A673 (cell line): ENCODE data around the gene UBE2R2. TPM values are rescaled to one million over a fixed set of nuclear protein-coding genes. Genes with fewer than 3 reads are reported as not detected.
A peak's percentile ranks its signal among the peaks of the same experiment; 100 is the strongest.
"Not testable (repeated sequence)": the region's sequence is repeated elsewhere in the genome, so short reads cannot be mapped to it uniquely, and the experiment has no call there.

Experiments used
- BruUV-seq: library from RNA; stranded (reverse); fragments of 400-500 nt; replicated peaks from 2 replicates; lab custom pipeline; 2021; lab: Mats Ljungman, UMichigan
- CTCF ChIA-PET: fragments of 300-600 bp; sonication (Branson Sonifier 250); formaldehyde crosslinking; loops from one replicate; lab custom pipeline; 2022; ENCODE audit warnings: antibody characterized with exemption; lab: Charles Lee
- POLR2A ChIA-PET: fragments of 300-600 bp; sonication (Branson Sonifier 250); formaldehyde crosslinking; loops from one replicate; lab custom pipeline; 2022; ENCODE audit warnings: antibody characterized with exemption; ENCODE audit not compliant: low non-redundant PET; lab: Charles Lee
- DNase-seq: peaks from one replicate; pipeline ENCODE4 v3.0.0-alpha.2; 2015; ENCODE audit warnings: low spot score
- H3K27ac ChIP-seq: fragments of 200-600 bp; sonication (generic); 2 replicates; pipeline ENCODE4 v1.5.1; 2016; ENCODE audit warnings: mixed run types, low read depth, mild to moderate bottlenecking, mixed read lengths, antibody characterized with exemption, low read length; ENCODE audit not compliant: poor library complexity, severe bottlenecking
- H3K27me3 ChIP-seq: fragments of 200-600 bp; sonication (generic); replicated peaks from 2 replicates; pipeline ENCODE4 v1.6.1; 2017; ENCODE audit warnings: mixed run types, low read depth, mild to moderate bottlenecking, mixed read lengths, antibody characterized with exemption, low read length; ENCODE audit not compliant: insufficient read depth, poor library complexity
- H3K36me3 ChIP-seq: fragments of 200-600 bp; sonication (generic); 2 replicates; pipeline ENCODE4 v1.6.1; 2016; ENCODE audit warnings: mixed run types, mild to moderate bottlenecking, mixed read lengths, antibody characterized with exemption, low read length; ENCODE audit not compliant: insufficient read depth, poor library complexity, severe bottlenecking
- H3K4me1 ChIP-seq: fragments of 200-600 bp; sonication (generic); 2 replicates; pipeline ENCODE4 v1.6.1; 2017; ENCODE audit warnings: mixed run types, mild to moderate bottlenecking, mixed read lengths, antibody characterized with exemption, low read length; ENCODE audit not compliant: insufficient read depth, poor library complexity, severe bottlenecking
- H3K4me3 ChIP-seq: fragments of 200-600 bp; sonication (generic); 2 replicates; pipeline ENCODE4 v1.5.1; 2016; ENCODE audit warnings: low read depth, mixed run types, mild to moderate bottlenecking, mixed read lengths, low read length; ENCODE audit not compliant: poor library complexity, severe bottlenecking
- H3K9me3 ChIP-seq: fragments of 200-600 bp; sonication (generic); 2 replicates; pipeline ENCODE4 v1.6.1; 2016; ENCODE audit warnings: mixed run types, low read depth, mild to moderate bottlenecking, mixed read lengths, antibody characterized with exemption, low read length; ENCODE audit not compliant: poor library complexity, severe bottlenecking
- EZH2 ChIP-seq: fragments of 200-600 bp; sonication (generic); IDR thresholded peaks from 2 replicates; pipeline ENCODE4 v1.6.1; 2017; ENCODE audit warnings: borderline replicate concordance, low read depth, mild to moderate bottlenecking, mixed read lengths, antibody characterized with exemption, low read length; ENCODE audit not compliant: poor library complexity, severe bottlenecking
- intact Hi-C: fragments of 100-400 bp; cut with micrococcal nuclease; formaldehyde crosslinking; loops from one replicate; pipeline ENCODE4 v1.10.0; 2022; ENCODE audit not compliant: unreplicated experiment
- total RNA-seq: library from RNA; stranded (reverse); gene quantifications from 2 replicates; pipeline ENCODE4 v1.2.3, GENCODE V29; 2021
- TF ChIP-seq, protein P1 (sequence below): fragments of 300-800, 200-600 bp; sonication (generic); conservative IDR thresholded peaks from 2 replicates; pipeline ENCODE4 v1.5.1; 2017; ENCODE audit warnings: low read depth, mild to moderate bottlenecking, antibody characterized with exemption, low read length, moderate library complexity, mixed read lengths

The UBE2R2 gene
- total RNA-seq, 1 experiment from 2014 or later = 49.2 TPM

DNA sequence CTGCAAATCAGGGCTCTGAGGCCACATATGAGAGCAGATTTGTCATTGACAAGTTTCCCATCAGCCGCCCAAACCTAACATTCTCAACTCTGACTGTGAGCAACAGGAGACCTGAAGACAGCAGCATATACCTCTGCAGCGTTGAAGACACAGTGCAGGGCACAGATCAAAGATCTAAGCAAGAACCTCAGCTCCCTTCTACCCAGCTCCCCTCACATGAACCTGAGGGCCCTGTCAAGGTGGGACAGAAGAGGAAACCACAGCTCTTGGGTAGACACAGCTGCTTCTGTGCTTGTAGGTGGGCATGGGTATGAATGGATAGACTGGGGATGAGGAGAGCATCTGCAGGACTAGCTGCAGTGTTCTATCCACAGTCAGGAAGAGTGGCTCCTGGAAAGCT is 30.3 kb upstream of the UBE2R2 start:
- no peak for TF ChIP-seq EZH2
- TF ChIP-seq, protein P1, sequence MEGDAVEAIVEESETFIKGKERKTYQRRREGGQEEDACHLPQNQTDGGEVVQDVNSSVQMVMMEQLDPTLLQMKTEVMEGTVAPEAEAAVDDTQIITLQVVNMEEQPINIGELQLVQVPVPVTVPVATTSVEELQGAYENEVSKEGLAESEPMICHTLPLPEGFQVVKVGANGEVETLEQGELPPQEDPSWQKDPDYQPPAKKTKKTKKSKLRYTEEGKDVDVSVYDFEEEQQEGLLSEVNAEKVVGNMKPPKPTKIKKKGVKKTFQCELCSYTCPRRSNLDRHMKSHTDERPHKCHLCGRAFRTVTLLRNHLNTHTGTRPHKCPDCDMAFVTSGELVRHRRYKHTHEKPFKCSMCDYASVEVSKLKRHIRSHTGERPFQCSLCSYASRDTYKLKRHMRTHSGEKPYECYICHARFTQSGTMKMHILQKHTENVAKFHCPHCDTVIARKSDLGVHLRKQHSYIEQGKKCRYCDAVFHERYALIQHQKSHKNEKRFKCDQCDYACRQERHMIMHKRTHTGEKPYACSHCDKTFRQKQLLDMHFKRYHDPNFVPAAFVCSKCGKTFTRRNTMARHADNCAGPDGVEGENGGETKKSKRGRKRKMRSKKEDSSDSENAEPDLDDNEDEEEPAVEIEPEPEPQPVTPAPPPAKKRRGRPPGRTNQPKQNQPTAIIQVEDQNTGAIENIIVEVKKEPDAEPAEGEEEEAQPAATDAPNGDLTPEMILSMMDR = no peak
- intact Hi-C loops = no loop called here
- H3K4me1 ChIP-seq = no peaks in the 10 kb centered on the region
- no peaks in the 10 kb centered on the region for H3K9me3 ChIP-seq
- no peaks in the 10 kb centered on the region for H3K27me3 ChIP-seq
- no peaks in the 10 kb centered on the region for H3K36me3 ChIP-seq
- POLR2A ChIA-PET = no interaction called here
- no peak for DNase-seq
- CTCF ChIA-PET = no interaction called here
- H3K27ac ChIP-seq = no peak overlapping the region
- BruUV-seq = no TSS peak
- no peak overlapping the region for H3K4me3 ChIP-seq

DNA sequence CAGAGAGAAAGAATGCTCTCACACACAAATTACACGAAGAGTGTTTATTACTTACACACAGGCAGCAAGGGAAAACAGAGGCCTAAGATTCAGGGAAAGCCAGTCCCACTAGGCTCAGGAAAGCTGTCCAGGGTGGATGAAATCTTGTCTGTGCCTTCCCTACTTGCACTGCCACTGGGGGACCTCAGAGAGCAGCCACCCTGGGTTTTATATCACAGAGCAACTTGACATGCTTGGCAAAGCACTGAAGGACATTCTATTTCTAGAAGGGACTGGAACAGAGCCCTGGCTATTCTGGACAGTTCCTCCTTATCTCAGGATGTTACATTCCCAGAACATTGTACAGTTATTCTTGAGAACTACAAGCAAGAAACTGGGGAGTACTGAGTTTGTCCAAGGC is 29.1 kb upstream of the UBE2R2 start:
- no peaks in the 10 kb centered on the region for H3K4me1 ChIP-seq
- no peak for DNase-seq
- no peak for TF ChIP-seq EZH2
- TF ChIP-seq, protein P1 = no peak
- POLR2A ChIA-PET = no interaction called here
- H3K27me3 ChIP-seq = no peaks in the 10 kb centered on the region
- H3K4me3 ChIP-seq = no peak overlapping the region
- H3K9me3 ChIP-seq = no peaks in the 10 kb centered on the region
- H3K36me3 ChIP-seq = no peaks in the 10 kb centered on the region
- no peak overlapping the region for H3K27ac ChIP-seq
- no TSS peak for BruUV-seq
- CTCF ChIA-PET = no interaction called here
- intact Hi-C loops = no loop called here

DNA sequence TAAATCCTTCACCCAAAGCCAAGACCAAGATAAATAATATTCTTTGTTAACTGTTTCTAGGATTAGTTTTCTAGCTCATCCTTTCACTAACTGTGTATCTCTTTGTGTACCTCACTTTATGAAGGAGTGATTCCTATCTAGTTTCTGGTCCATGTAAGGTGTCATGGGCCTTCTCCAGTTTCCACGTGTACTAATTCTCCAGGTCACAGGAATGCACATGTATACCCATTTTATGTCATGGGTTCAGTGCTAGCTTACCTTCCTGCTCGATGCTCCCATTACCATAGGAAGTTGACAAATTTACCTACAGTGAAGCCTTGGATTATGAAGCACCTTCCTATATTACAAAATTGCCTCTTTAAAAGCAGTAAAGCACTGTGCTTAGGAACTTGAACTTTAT is 27.5 kb upstream of the UBE2R2 start:
- H3K27ac ChIP-seq, BruUV-seq, H3K36me3 ChIP-seq, H3K9me3 ChIP-seq, DNase-seq, POLR2A ChIA-PET, H3K27me3 ChIP-seq, CTCF ChIA-PET, H3K4me3 ChIP-seq, intact Hi-C loops, H3K4me1 ChIP-seq: not testable (repeated sequence)

DNA sequence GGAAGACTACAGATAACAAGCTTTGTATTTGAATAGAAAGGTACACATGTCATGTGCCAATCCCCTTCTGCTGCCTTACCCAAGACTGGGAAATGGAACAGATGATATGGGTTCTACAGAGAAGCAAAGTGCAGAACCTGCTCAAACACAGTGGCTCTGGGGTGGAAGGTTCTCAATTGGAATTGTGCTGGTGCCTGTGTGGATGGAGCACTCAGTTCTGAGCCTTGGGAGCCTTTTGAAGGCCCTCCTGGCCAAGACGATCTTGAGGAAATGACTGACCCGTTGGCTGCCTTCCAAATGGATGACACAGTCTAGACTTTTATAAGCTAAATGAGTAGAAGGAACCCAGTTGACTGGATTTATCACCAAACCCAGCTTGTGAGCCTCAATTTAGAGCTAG is 25.8 kb upstream of the UBE2R2 start:
- H3K4me1 ChIP-seq = no peaks in the 10 kb centered on the region
- no peaks in the 10 kb centered on the region for H3K27me3 ChIP-seq
- H3K27ac ChIP-seq = no peak overlapping the region
- intact Hi-C loops = no loop called here
- no peak overlapping the region for H3K4me3 ChIP-seq
- H3K9me3 ChIP-seq = no peaks in the 10 kb centered on the region
- POLR2A ChIA-PET = no interaction called here
- CTCF ChIA-PET = no interaction called here
- peak; percentile 58 for DNase-seq
- no peaks in the 10 kb centered on the region for H3K36me3 ChIP-seq
- TF ChIP-seq, protein P1 = no peak
- no peak for TF ChIP-seq EZH2
- no TSS peak for BruUV-seq

DNA sequence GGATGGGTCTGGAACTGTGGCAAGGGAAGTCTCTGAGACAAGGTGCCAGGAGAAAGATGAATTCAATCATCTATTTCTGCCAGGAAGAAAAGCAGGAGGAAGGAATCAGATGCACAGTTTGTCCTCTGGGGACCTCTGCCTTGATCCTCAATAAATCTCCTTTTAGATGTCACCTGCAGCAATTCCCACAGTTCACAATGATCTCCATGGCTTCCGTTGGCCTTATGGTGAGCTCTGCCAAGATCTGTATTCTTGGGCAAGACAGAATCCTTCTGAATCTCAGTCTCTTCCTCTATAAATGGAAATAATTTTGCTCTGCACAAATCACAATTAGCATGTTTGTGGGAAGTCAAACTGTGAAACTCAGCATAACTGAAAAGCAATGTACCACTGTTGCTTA is 23.5 kb upstream of the UBE2R2 start:
- intact Hi-C loops, H3K27ac ChIP-seq, H3K27me3 ChIP-seq, H3K4me3 ChIP-seq, DNase-seq, POLR2A ChIA-PET, CTCF ChIA-PET, H3K4me1 ChIP-seq, H3K36me3 ChIP-seq, H3K9me3 ChIP-seq, BruUV-seq: not testable (repeated sequence)
